Measurements from ENCODE around the gene SIGLEC12.

Gene SIGLEC12

GRCh38 chr19:51472607-51473006 is 29.0 kb downstream of the SIGLEC12 start:
- ChIA-PET POLR2A (no interaction called here), CTCF (interaction anchor here (0.6 to 10.5 kb wide), 17 partner anchors 9 to 312 kb away, joined by 3 to 184 read pairs (median 3); no protein-coding TSS in a partner anchor)
- no peak for TF ChIP-seq CTCF (IDR thresholded peaks at IDR 0.05; ENCODE audit: insufficient read depth, low read length, missing control alignments)
- H3K4me3 ChIP-seq (ENCODE audit: low read depth, low read length) = no peak overlapping the region
- DNase-seq (ENCODE audit: low read depth, low spot score) = no peak

GRCh38 chr19:51471527-51471926 is 30.1 kb downstream of the SIGLEC12 start:
- DNase-seq (ENCODE audit: low read depth, low spot score) = no peak
- CTCF ChIA-PET = interaction anchor here (1.2 to 10.5 kb wide), 5 partner anchors 11 to 305 kb away, joined by 4 to 184 read pairs (median 5); no protein-coding TSS in a partner anchor
- TF ChIP-seq CTCF (IDR thresholded peaks at IDR 0.05; ENCODE audit: insufficient read depth, low read length, missing control alignments) = no peak
- no peak overlapping the region for H3K4me3 ChIP-seq (ENCODE audit: low read depth, low read length)
- POLR2A ChIA-PET = interaction anchor here (0.6 kb wide), 1 partner anchor 109 kb away, joined by 6 read pairs; no protein-coding TSS in a partner anchor

- TF ChIP-seq CTCF (IDR thresholded peaks at IDR 0.05; ENCODE audit: insufficient read depth, low read length, missing control alignments) = no peak
Measured at GRCh38 chr19:51470966-51471365, 30.6 kb downstream of the SIGLEC12 start.

GRCh38 chr19:51469629-51470028 is 32.0 kb downstream of the SIGLEC12 start:
- no peak overlapping the region for H3K4me3 ChIP-seq (ENCODE audit: low read depth, low read length)
- CTCF ChIA-PET = interaction anchor here (10.5 kb wide), 1 partner anchor 188 kb away, joined by 184 read pairs; no protein-coding TSS in a partner anchor
- POLR2A ChIA-PET = no interaction called here
- no peak for DNase-seq (ENCODE audit: low read depth, low spot score)
- no peak for TF ChIP-seq CTCF (IDR thresholded peaks at IDR 0.05; ENCODE audit: insufficient read depth, low read length, missing control alignments)

More at GRCh38 chr19:51470966-51471365, 30.6 kb downstream of the SIGLEC12 start:
- no peak for DNase-seq (ENCODE audit: low read depth, low spot score)
- no peak overlapping the region for H3K4me3 ChIP-seq (ENCODE audit: low read depth, low read length)
- CTCF ChIA-PET = interaction anchor here (0.5 to 10.5 kb wide), 5 partner anchors 10 to 306 kb away, joined by 3 to 184 read pairs (median 5); no protein-coding TSS in a partner anchor
- POLR2A ChIA-PET = interaction anchor here (0.6 kb wide), 1 partner anchor 110 kb away, joined by 6 read pairs; no protein-coding TSS in a partner anchor

- CTCF ChIA-PET = interaction anchor here (10.5 kb wide), 1 partner anchor 189 kb away, joined by 184 read pairs; no protein-coding TSS in a partner anchor
Measured at GRCh38 chr19:51469162-51469561, 32.4 kb downstream of the SIGLEC12 start.

More at GRCh38 chr19:51469162-51469561, 32.4 kb downstream of the SIGLEC12 start:
- no peak overlapping the region for H3K4me3 ChIP-seq (ENCODE audit: low read depth, low read length)
- POLR2A ChIA-PET = no interaction called here
- no peak for DNase-seq (ENCODE audit: low read depth, low spot score)
- TF ChIP-seq CTCF (IDR thresholded peaks at IDR 0.05; ENCODE audit: insufficient read depth, low read length, missing control alignments) = no peak

Data from AG04449 (cell line).